ENCODE results near the gene IL10RA. TPM values are rescaled to one million over a fixed set of nuclear protein-coding genes. Genes with fewer than 3 reads are reported as not detected.

Gene IL10RA
- total and polyA plus RNA-seq, 11 donors = 2.1 to 49.0 (median 5.8) TPM

DNA sequence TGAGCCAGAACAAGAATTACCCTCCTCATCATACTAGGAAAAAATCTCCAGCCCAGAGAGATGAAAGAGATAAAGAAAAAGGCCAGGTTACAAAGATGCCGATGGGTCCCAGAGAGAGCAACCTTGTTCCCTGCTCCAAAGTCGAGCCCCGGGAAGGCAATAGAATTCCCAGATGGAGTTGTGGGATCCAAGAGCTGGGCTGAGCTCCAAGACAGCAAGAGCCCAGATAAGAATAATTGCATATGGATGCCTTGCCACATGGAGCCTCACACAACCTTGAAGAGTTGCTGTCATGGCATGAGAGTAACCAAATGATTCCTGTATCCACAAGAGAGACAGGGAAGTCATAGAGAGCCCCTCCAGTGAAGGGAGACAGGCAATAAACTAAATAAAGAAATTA, 30.9 kb downstream of the IL10RA start:
- TF ChIP-seq, protein P1, sequence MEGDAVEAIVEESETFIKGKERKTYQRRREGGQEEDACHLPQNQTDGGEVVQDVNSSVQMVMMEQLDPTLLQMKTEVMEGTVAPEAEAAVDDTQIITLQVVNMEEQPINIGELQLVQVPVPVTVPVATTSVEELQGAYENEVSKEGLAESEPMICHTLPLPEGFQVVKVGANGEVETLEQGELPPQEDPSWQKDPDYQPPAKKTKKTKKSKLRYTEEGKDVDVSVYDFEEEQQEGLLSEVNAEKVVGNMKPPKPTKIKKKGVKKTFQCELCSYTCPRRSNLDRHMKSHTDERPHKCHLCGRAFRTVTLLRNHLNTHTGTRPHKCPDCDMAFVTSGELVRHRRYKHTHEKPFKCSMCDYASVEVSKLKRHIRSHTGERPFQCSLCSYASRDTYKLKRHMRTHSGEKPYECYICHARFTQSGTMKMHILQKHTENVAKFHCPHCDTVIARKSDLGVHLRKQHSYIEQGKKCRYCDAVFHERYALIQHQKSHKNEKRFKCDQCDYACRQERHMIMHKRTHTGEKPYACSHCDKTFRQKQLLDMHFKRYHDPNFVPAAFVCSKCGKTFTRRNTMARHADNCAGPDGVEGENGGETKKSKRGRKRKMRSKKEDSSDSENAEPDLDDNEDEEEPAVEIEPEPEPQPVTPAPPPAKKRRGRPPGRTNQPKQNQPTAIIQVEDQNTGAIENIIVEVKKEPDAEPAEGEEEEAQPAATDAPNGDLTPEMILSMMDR (IDR thresholded peaks at IDR 0.05) = no peak
- TF ChIP-seq POLR2A (IDR thresholded peaks at IDR 0.05) = no peak
- intact Hi-C loops (cut with DNase I) = no loop called here
- H3K4me1 ChIP-seq = peaks cover 0 to 41% (median 0%) of the 10 kb centered on the region in 12 donors
- H3K36me3 ChIP-seq = no peaks in the 10 kb centered on the region
- no peak overlapping the region for H3K4me3 ChIP-seq
- peaks cover 0 to 20% (median 0%) of the 10 kb centered on the region in 12 donors for H3K9me3 ChIP-seq
- no peak for ATAC-seq
- WGBS, 4 donors = 29 to 41% (median 35%) methylated on average over 3 of the region's 3 CpGs
- no peak for DNase-seq
- peaks cover 0 to 3% (median 0%) of the 10 kb centered on the region in 9 donors for H3K27me3 ChIP-seq
- no peak overlapping the region for H3K27ac ChIP-seq

DNA sequence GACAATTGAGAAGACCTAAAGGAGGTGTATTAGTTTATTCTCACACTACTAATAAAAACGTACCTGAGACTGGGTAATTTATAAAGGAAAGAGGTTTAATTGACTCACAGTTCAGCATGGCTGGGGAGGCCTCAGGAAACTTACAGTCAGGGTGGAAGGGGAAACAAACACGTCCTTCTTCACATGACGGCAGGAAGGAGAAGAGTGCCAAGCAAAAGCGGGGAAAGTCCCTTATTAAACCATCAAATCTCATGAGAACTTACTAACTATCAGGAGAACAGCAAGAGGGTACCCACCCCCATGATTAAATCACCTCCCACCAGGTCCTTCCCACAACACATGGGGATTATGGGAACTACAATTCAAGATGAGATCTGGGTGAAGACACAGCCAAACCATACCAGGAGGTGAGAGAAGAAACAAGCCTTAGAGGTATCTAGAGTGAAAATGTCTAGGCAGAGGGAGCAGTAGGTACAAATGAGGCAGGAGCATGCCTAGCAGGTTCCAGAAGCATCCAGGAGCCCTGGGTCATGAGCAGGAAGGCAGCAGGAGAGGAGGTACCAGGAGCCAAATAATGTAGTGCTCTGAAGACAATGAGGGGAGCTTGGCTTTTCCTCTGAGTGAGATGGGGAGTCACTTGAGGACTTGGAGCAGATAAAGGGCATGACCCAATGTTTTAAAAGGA, 31.6 kb downstream of the IL10RA start:
- DNase-seq (no peak), ATAC-seq (no peak)
- 55 to 72% (median 63%) methylated on average over 4 of the region's 4 CpGs for WGBS, 4 donors
- no peak overlapping the region for H3K27ac ChIP-seq
- intact Hi-C loops (cut with DNase I) = no loop called here
- peaks cover 0 to 20% (median 0%) of the 10 kb centered on the region in 12 donors for H3K9me3 ChIP-seq
- peaks cover 0 to 34% (median 0%) of the 10 kb centered on the region in 12 donors for H3K4me1 ChIP-seq
- TF ChIP-seq, protein P1 (IDR thresholded peaks at IDR 0.05) = no peak
- no peak for TF ChIP-seq POLR2A (IDR thresholded peaks at IDR 0.05)
- H3K27me3 ChIP-seq = peaks cover 0 to 3% (median 0%) of the 10 kb centered on the region in 9 donors
- H3K36me3 ChIP-seq = no peaks in the 10 kb centered on the region
- no peak overlapping the region for H3K4me3 ChIP-seq

DNA sequence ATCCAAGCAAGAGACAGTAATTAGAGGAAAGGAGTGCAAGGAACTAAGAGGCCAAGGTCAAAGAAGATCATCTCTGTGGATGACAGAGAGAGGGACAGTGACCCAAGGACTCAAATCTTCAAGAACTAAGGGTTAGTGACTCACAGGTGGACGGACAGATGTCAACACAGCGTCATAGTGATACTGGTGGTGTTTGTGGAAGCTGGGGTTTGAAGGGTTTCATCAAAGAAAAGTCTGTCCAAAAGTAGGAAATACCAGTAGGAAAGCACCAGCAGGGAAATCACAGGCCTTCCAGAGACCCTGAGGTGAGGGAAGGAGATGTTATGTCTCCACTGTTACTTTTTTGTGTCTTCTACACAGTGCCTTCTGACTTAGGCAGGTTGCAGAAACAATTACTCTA, 32.2 kb downstream of the IL10RA start:
- ATAC-seq (no peak), DNase-seq (no peak)
- peaks cover 0 to 28% (median 0%) of the 10 kb centered on the region in 12 donors for H3K4me1 ChIP-seq
- H3K4me3 ChIP-seq = no peak overlapping the region
- TF ChIP-seq POLR2A (IDR thresholded peaks at IDR 0.05) = no peak
- TF ChIP-seq, protein P1 (IDR thresholded peaks at IDR 0.05) = no peak
- intact Hi-C loops (cut with DNase I) = no loop called here
- peaks cover 0 to 20% (median 0%) of the 10 kb centered on the region in 12 donors for H3K9me3 ChIP-seq
- H3K27me3 ChIP-seq = peaks cover 0 to 3% (median 0%) of the 10 kb centered on the region in 9 donors
- no peaks in the 10 kb centered on the region for H3K36me3 ChIP-seq
- 90 to 94% (median 93%) methylated on average over 2 of the region's 2 CpGs for WGBS, 4 donors
- no peak overlapping the region for H3K27ac ChIP-seq

DNA sequence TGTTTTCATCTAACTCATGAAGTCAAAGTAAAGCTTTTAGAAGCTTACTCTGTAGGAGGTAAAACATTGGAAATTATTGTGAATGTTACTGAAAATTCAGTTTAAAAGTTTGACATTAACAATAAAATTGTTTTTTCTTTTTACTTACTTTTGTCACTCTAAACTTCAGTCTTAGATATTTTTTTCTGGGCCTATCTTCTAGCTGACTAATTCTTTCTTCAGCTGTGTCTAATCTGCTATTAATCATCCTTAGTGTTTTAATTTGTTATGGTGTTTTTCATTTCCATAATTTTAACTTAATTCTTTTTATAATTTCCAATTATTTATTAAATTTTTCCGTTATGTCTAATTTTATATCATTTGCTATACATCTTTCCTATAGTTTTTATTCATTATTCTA, 35.0 kb downstream of the IL10RA start:
- no peak for ATAC-seq
- Histone ChIP-seq H3K9me3 (peaks cover 0 to 24% (median 2%) of the 10 kb centered on the region in 12 donors), H3K27me3 (peaks cover 0 to 3% (median 0%) of the 10 kb centered on the region in 9 donors), H3K27ac (no peak overlapping the region), H3K4me3 (no peak overlapping the region), H3K4me1 (peaks cover 0 to 10% (median 0%) of the 10 kb centered on the region in 12 donors), H3K36me3 (no peaks in the 10 kb centered on the region)
- no peak for TF ChIP-seq POLR2A (IDR thresholded peaks at IDR 0.05)
- TF ChIP-seq, protein P1 (IDR thresholded peaks at IDR 0.05) = no peak
- DNase-seq = no peak
- 89 to 99% (median 95%) methylated on average over 1 of the region's 1 CpG for WGBS, 4 donors
- intact Hi-C loops (cut with DNase I) = no loop called here
